Measurements from ENCODE around the gene CARS1.

GRCh38 chr11:3093281-3094191, 36.3 kb upstream of the CARS1 start:
- TF ChIP-seq, protein P1, sequence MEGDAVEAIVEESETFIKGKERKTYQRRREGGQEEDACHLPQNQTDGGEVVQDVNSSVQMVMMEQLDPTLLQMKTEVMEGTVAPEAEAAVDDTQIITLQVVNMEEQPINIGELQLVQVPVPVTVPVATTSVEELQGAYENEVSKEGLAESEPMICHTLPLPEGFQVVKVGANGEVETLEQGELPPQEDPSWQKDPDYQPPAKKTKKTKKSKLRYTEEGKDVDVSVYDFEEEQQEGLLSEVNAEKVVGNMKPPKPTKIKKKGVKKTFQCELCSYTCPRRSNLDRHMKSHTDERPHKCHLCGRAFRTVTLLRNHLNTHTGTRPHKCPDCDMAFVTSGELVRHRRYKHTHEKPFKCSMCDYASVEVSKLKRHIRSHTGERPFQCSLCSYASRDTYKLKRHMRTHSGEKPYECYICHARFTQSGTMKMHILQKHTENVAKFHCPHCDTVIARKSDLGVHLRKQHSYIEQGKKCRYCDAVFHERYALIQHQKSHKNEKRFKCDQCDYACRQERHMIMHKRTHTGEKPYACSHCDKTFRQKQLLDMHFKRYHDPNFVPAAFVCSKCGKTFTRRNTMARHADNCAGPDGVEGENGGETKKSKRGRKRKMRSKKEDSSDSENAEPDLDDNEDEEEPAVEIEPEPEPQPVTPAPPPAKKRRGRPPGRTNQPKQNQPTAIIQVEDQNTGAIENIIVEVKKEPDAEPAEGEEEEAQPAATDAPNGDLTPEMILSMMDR (IDR thresholded peaks at IDR 0.05): no peak
- no peak for TF ChIP-seq EZH2 (IDR thresholded peaks at IDR 0.05; ENCODE audit: borderline replicate concordance, insufficient read depth, low read depth, low read length, poor library complexity, severe bottlenecking)

All from B cell (primary cell).